NCI-H2081 treated with DMSO at 0.1 percent for 48 hours (cell line): ENCODE measurements around the gene AFAP1.

Experiments
- DNase-seq: peaks from one replicate; lab custom pipeline; 2025; lab: John Stamatoyannopoulos, UW

The AFAP1 gene

DNA sequence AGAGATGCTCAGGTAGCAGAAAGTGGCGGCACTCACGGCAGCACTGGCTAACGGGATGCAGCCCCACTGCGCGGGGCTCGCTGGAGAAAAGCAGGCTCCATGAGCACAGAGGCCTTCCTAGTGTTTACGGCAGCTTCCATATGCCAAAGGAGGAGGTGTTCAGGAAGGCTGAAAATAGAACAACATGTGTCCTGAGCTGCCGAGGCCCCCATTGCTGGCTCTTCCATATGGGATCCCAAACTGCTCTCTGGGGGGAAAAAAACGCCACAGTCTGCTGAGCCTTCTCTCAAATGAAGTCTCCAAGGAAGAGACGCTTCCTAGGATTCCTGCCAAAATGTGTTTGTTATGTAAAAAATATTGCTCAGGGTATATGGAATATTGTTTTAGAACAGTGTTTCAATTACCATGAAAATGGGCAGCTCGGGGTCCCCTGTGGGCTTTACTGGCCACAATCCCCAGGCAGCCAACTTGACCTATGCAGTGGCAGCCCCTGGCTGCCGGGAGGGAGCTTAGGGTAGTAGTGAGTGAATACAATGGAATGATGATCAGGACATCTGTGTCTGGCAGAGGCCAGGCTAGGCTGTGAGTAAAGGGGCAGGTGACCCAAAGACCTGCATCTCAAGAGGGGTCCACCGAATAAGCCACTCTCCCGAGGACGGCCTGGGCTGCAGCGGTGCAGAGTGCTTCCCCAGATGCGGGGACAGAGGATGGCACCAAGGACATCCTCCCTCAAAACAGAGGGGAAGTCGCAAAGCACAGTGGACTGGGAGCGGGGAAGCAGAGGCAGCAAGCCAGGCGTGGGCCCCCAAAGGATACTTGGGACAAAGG lies 170.1 kb downstream of the AFAP1 start:
- DNase-seq, result no peak

GRCh38 chr4:7768736-7769135 lies 170.9 kb downstream of the AFAP1 start:
- no peak for DNase-seq

DNA sequence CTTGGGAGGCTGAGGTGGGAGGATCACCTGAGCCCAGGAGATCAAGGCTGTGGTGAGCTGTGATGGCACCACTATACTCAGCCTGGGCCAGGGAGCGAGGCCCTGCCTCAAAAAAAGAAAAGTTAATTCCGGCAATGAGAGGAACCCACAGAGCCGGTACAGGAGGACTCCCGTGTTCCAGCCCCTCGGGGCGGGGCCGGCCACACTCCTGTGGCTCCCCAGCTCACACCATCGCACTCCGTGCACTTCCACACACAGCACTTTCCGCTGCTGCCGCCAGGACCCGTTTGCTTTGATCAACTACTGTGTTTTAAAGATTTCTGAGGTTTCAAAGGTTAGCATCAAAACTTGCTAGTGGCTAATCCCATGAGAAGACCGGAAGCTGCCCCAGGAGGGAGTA lies 171.7 kb downstream of the AFAP1 start:
- no peak for DNase-seq

GRCh38 chr4:7767526-7767925 lies 172.1 kb downstream of the AFAP1 start:
- DNase-seq, result no peak

DNA sequence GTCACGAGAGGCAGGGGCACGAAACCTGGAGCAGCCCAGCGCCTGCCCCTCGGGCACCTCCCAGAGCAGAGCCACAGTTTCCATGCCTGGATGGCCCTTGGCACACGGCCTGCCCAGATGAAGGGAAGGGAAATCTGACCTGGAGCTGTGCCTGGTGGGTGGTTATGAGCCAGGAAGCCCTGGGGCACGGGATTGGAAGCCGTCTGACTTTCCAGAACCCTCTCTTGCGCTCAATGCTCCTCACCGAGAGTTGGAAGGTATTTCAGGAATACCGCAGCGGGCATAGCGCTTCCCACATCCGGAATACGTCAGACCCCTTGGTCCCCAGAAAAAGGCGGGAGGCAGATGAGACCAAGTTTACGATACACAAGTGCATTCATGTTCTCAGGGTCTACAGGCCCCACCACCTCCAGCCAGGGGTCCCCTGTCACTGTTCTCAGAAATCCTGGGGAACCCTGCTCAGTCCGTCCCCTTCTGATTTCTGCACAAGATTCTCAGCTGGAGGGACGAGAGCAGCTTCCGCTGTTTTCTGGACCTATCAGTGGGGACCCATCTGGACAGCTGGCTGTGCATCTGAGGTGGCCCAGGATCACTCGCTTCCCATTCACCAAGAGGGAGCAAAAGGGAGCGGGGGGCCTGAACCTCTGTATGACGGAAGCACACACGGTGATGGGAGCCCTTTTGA lies 172.9 kb downstream of the AFAP1 start:
- DNase-seq, result no peak

- DNase-seq, result no peak
These were observed 173.6 kb downstream of the AFAP1 start for GRCh38 chr4:7766086-7766485.

GRCh38 chr4:7765666-7766065 lies 174.0 kb downstream of the AFAP1 start:
- DNase-seq, result no peak

DNA sequence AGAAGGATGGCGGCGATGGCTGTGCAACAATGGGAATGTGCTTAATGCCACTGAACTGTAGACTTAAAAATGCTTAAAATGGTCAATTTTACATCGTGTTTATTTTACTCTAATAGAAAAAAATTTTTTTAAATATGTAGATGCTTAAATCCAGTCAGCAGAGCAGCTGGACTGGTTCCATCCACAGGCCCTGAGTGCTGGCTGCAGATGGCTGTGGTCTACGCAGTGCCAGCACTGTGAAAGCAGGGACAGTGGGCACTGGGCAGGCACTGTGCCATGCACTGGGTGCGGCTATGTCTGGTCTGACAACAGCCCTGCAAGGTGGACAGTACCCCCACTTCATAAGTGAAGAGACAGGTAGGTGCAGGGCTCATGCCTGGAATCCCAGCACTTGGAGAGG lies 175.2 kb downstream of the AFAP1 start:
- no peak for DNase-seq

- no peak for DNase-seq
These were observed 175.9 kb downstream of the AFAP1 start for GRCh38 chr4:7763788-7764187.

GRCh38 chr4:7763106-7763505 lies 176.6 kb downstream of the AFAP1 start:
- DNase-seq, result no peak

GRCh38 chr4:7762376-7763030 lies 177.2 kb downstream of the AFAP1 start:
- DNase-seq, result no peak

DNA sequence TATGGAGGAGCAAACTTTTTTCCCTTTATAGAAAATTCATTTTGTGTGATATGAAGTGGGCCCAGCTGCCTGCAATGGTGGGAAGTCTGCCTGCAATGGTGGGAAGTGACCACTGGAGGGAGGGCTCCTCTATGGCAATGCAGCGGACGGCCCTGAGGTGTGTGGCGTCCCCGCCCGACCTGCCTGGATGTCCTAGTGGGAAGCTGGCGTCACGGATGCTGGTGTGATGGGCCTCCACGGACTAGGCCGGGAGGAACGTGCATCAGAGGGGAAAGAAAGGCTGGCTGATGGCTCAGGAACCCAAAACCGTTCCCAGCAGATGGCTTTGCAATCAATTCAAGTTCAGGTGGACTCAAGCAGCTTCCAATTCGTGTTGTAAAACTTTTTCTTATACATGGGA lies 177.9 kb downstream of the AFAP1 start:
- no peak for DNase-seq

DNA sequence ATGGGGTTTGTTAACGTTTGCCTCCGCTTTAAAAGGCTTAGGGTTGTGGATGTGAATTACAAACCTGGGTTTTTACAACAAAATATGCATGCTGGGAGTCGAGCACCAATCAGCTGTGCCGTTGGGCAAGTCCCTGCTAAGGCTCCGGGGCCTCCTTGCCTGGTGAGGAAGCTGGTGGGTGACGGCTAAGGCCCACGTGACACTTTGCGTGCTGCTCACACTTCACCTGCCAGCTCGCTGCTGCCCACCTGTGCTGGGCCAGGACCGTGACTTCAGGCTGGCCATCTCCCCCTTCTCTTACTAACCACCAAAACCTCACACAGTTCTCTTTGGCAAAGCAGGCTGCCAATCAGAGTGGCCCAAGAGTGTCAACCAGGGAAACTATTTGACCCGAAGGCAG lies 178.3 kb downstream of the AFAP1 start:
- DNase-seq, result no peak

- DNase-seq, result no peak
These were observed 179.0 kb downstream of the AFAP1 start for GRCh38 chr4:7760706-7761105.

DNA sequence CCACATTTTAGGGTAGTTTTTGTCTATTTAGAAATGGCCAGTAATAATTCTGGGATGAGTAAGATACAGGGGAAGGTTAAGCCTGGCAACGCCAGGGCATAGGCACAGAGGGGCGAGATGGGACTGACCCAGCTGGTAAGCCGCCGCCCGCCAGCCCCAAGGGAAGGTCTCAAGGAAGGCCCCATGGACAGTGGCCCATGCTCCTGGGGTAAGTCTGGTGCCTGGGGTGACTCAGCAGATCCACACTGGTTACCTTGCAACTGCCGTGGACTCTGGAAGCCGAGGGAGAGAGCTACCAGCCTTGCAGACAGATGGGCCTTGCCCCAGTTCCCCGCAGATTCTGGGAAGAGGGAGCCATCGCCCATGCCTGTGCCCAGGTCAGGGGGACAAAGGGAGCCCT lies 179.4 kb downstream of the AFAP1 start:
- DNase-seq, result no peak

DNA sequence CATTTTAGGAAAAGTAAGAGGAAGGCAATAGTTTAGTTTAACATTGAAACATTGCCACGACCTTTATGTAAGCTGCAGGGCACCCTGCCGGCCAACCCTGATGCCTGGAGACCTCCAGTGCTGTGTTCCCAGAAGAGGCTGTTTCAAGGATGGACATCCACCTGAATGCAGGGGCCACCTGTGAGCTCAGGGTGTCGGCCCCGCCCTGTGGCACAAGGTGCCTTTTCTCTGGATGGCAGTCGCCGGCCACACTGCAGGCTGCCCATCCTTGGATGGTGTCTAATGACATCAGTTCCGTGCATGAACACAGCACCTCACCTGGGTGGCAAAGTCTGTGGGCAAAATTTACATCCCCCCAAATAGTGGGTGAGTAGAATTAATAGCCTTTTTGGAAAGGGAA lies 180.0 kb downstream of the AFAP1 start:
- DNase-seq, result no peak

GRCh38 chr4:7759216-7759615 lies 180.4 kb downstream of the AFAP1 start:
- DNase-seq, result no peak

GRCh38 chr4:7758476-7758875 lies 181.2 kb downstream of the AFAP1 start:
- DNase-seq, result no peak

- DNase-seq, result no peak
These were observed 181.9 kb downstream of the AFAP1 start for GRCh38 chr4:7757501-7758471.

DNA sequence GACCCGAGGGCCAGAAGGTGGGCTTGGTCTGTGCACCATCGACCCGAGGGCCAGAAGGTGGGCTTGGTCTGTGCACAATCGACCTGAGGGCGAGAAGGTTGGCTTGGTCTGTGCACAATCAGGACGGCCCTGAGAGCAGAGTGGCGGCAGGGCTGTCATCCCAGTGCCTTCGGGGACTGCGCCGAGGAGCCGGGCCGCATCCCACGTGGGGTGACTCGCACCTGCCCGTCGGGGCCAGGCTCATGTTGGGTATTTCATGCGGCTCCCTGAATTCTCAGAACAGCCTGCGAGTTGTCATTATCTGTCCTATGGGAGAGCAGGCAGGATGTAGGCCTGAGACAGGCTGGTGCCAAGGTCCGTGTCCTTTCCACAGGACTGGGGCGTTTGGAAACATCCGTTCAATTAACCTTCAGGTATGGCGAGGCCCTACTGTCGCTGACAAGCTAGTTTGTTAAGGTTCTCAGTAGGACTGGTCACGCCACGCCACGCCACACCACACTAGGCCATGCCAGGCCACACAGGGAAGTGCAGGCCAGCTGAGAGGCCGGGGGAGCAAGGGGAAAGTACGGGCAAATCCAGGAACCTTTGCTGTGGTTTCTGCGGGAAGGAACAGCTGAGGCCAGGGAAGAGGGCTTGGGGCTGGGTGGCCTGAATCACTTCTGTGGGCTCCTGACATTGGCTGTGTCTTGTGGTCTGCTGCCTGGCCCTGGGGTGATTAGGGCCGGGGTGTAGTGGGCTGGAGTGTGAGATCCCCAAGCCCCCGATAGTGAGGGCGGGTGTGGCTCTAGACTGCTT lies 182.9 kb downstream of the AFAP1 start:
- DNase-seq, result no peak

- DNase-seq, result no peak
These were observed 183.6 kb downstream of the AFAP1 start for GRCh38 chr4:7756071-7756470.
